A673 (cell line): Measurements from ENCODE around the gene RPTOR.
A peak's percentile ranks its signal among the peaks of the same experiment; 100 is the strongest.

Source experiments
- CTCF ChIP-seq: fragments of 300-800, 200-600 bp; sonication (generic); conservative IDR thresholded peaks from 2 replicates; pipeline ENCODE4 v1.5.1; 2017; ENCODE audit warnings: low read depth, mild to moderate bottlenecking, antibody characterized with exemption, low read length, moderate library complexity, mixed read lengths
- EZH2 ChIP-seq: fragments of 200-600 bp; sonication (generic); IDR thresholded peaks from 2 replicates; pipeline ENCODE4 v1.6.1; 2017; ENCODE audit warnings: borderline replicate concordance, low read depth, mild to moderate bottlenecking, mixed read lengths, antibody characterized with exemption, low read length; ENCODE audit not compliant: poor library complexity, severe bottlenecking

DNA sequence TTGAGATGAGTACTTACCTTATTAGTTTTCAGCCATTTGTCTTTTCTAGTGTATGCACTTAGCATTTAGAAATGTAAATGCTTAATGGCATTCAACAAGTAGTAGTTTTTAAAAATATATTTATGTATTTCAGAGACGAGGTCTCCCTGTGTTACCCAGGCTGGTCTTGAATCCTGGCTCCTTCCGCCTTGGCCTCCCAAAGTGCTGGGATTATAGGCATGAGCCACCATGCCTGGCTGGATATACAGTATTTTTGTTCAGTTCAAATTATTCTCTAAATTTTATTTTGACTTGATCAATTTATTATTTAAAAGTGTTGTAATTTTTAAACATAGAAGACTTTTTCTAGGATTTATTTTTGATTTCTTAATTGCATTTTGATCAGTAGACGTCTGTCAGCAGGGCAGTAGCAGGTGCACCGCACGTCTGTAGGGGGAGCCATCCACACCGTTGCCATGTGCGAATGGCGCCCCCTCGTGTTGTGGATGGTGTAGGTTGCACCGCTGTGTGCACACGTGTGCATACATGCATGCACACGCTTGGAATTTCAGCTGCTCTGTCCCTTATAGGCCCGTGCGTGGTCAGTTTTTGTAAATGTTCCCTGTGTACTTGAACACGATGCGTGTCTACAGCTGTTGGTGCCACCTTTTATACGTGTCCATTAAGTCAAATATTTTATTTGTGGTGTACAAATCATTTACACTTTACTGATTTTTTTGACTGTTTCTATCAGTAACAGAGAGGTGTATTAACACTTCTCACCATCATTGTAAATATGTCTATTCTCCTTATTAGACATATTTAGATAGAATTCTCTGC, 30.6 kb downstream of the RPTOR start:
- peak; percentile 100 for TF ChIP-seq CTCF
- no peak for TF ChIP-seq EZH2
